ENCODE measurements around the gene SPARCL1. TPM values are rescaled to one million over a fixed set of nuclear protein-coding genes. Genes with fewer than 3 reads are reported as not detected.

The SPARCL1 gene
- total and polyA plus RNA-seq, 2 donors (not counting 3 experiments of a cell fraction or from before 2014, with no cell fraction given) = not detected

- ChIA-PET CTCF (interaction anchor here (1.4 kb wide), 1 partner anchor 13 kb away, joined by 3 read pairs; no protein-coding TSS in a partner anchor), POLR2A (no interaction called here)
- Histone ChIP-seq H2AFZ (ENCODE audit: low read depth, low read length) (no peak overlapping the region), H3K79me2 (ENCODE audit: control insufficient read depth, insufficient read depth, low read length) (no peaks in the 10 kb centered on the region), H3K27me3 (ENCODE audit: control insufficient read depth in 2 of 2, insufficient read depth in 2 of 2, low read length in 2 of 2) (no peaks in the 10 kb centered on the region), H4K20me1 (replicated peaks; ENCODE audit: control insufficient read depth, extremely low read depth, insufficient read depth, low read length) (no peaks in the 10 kb centered on the region), H3K9me1 (replicated peaks; ENCODE audit: control insufficient read depth, extremely low read depth, insufficient read depth, low read length) (no peaks in the 10 kb centered on the region), H3K9me3 (replicated peaks; ENCODE audit: control insufficient read depth, insufficient read depth, low read length) (no peaks in the 10 kb centered on the region), H3K4me2 (ENCODE audit: insufficient read depth, low read length) (no peak overlapping the region), H3K9ac (replicated peaks; ENCODE audit: extremely low read depth, insufficient read depth, low read length) (no peak overlapping the region), H3K27ac (ENCODE audit: insufficient read depth, low read depth, low read length) (no peak overlapping the region), H3K4me3 (replicated peaks in 1 of 3; ENCODE audit: insufficient read depth in 1 of 3, low read depth in 1 of 3, low read length in 3 of 3) (no peak overlapping the region), H3K36me3 (ENCODE audit: control insufficient read depth in 2 of 2, extremely low read depth in 1 of 2, insufficient read depth in 2 of 2, low read length in 2 of 2) (peaks cover 5 to 6% of the 10 kb centered on the region in 2 experiments), H3K4me1 (ENCODE audit: control insufficient read depth, extremely low read depth, insufficient read depth, low read length) (no peaks in the 10 kb centered on the region)
- DNase-seq (ENCODE audit: low read depth, low spot score) = no peak
- TF ChIP-seq POLR2A (IDR thresholded peaks at IDR 0.05; ENCODE audit: low read depth, low read length) (no peak), POLR2AphosphoS5 (IDR thresholded peaks at IDR 0.05; ENCODE audit: insufficient read depth, low read depth, low read length) (no peak), CTCF (IDR thresholded peaks at IDR 0.05; ENCODE audit: extremely low read depth in 1 of 2, insufficient read depth in 1 of 2, low read depth in 1 of 2, low read length in 2 of 2) (no peak), EZH2 (IDR thresholded peaks at IDR 0.05; ENCODE audit: borderline replicate concordance, low read depth, low read length, severe bottlenecking) (no peak)
- BruUV-seq (replicated peaks) = no TSS peak
- dilution Hi-C loops (cut with MboI; ENCODE audit: extremely low pct_ligation_motif_present, low sequenced_read_pairs) (no loop called here), intact Hi-C loops (cut with micrococcal nuclease) (no loop called here)
- FAIRE-seq = no peak
These were observed 84.4 kb downstream of the SPARCL1 start for GRCh38 chr4:87444741-87445140.

- H3K4me2 ChIP-seq (ENCODE audit: insufficient read depth, low read length) = no peak overlapping the region
- no peak overlapping the region for H3K4me3 ChIP-seq (replicated peaks in 1 of 3; ENCODE audit: insufficient read depth in 1 of 3, low read depth in 1 of 3, low read length in 3 of 3)
- intact Hi-C loops (cut with micrococcal nuclease) = no loop called here
- FAIRE-seq (no peak), DNase-seq (ENCODE audit: low read depth, low spot score) (no peak)
- H3K36me3 ChIP-seq (ENCODE audit: control insufficient read depth in 2 of 2, extremely low read depth in 1 of 2, insufficient read depth in 2 of 2, low read length in 2 of 2) = peaks cover 6 to 7% of the 10 kb centered on the region in 2 experiments
- H3K4me1 ChIP-seq (ENCODE audit: control insufficient read depth, extremely low read depth, insufficient read depth, low read length) = no peaks in the 10 kb centered on the region
- POLR2A ChIA-PET = no interaction called here
- no peak overlapping the region for H3K27ac ChIP-seq (ENCODE audit: insufficient read depth, low read depth, low read length)
- H3K9ac ChIP-seq (replicated peaks; ENCODE audit: extremely low read depth, insufficient read depth, low read length) = no peak overlapping the region
- H2AFZ ChIP-seq (ENCODE audit: low read depth, low read length) = no peak overlapping the region
- H3K79me2 ChIP-seq (ENCODE audit: control insufficient read depth, insufficient read depth, low read length) = no peaks in the 10 kb centered on the region
- no peaks in the 10 kb centered on the region for H3K9me1 ChIP-seq (replicated peaks; ENCODE audit: control insufficient read depth, extremely low read depth, insufficient read depth, low read length)
- no peaks in the 10 kb centered on the region for H3K9me3 ChIP-seq (replicated peaks; ENCODE audit: control insufficient read depth, insufficient read depth, low read length)
- dilution Hi-C loops (cut with MboI; ENCODE audit: extremely low pct_ligation_motif_present, low sequenced_read_pairs) = no loop called here
- no peaks in the 10 kb centered on the region for H3K27me3 ChIP-seq (ENCODE audit: control insufficient read depth in 2 of 2, insufficient read depth in 2 of 2, low read length in 2 of 2)
- H4K20me1 ChIP-seq (replicated peaks; ENCODE audit: control insufficient read depth, extremely low read depth, insufficient read depth, low read length) = no peaks in the 10 kb centered on the region
- no TSS peak for BruUV-seq (replicated peaks)
- TF ChIP-seq CTCF (IDR thresholded peaks at IDR 0.05; ENCODE audit: extremely low read depth in 1 of 2, insufficient read depth in 1 of 2, low read depth in 1 of 2, low read length in 2 of 2) (no peak), MYC (IDR thresholded peaks at IDR 0.05; ENCODE audit: low read depth, low read length) (no peak), POLR2A (IDR thresholded peaks at IDR 0.05; ENCODE audit: low read depth, low read length) (no peak), EZH2 (IDR thresholded peaks at IDR 0.05; ENCODE audit: borderline replicate concordance, low read depth, low read length, severe bottlenecking) (no peak), FOS (IDR thresholded peaks at IDR 0.05; ENCODE audit: borderline replicate concordance, insufficient read depth, low read length) (no peak), POLR2AphosphoS5 (IDR thresholded peaks at IDR 0.05; ENCODE audit: insufficient read depth, low read depth, low read length) (no peak), GATA2 (IDR thresholded peaks at IDR 0.05; ENCODE audit: insufficient read depth, insufficient read length, low read depth, low read length) (no peak), MAX (IDR thresholded peaks at IDR 0.05; ENCODE audit: insufficient read depth, insufficient read length) (no peak), JUN (IDR thresholded peaks at IDR 0.05; ENCODE audit: borderline replicate concordance, insufficient read depth, insufficient read length, low read depth) (no peak)
- CTCF ChIA-PET = no interaction called here
These were observed 86.3 kb downstream of the SPARCL1 start for GRCh38 chr4:87442889-87443288.

Measured in endothelial cell of umbilical vein (primary cell).